ENCODE data around the gene RAB4B.
"Not testable (repeated sequence)": the region's sequence is repeated elsewhere in the genome, so short reads cannot be mapped to it uniquely, and the experiment has no call there.

The RAB4B gene

DNA sequence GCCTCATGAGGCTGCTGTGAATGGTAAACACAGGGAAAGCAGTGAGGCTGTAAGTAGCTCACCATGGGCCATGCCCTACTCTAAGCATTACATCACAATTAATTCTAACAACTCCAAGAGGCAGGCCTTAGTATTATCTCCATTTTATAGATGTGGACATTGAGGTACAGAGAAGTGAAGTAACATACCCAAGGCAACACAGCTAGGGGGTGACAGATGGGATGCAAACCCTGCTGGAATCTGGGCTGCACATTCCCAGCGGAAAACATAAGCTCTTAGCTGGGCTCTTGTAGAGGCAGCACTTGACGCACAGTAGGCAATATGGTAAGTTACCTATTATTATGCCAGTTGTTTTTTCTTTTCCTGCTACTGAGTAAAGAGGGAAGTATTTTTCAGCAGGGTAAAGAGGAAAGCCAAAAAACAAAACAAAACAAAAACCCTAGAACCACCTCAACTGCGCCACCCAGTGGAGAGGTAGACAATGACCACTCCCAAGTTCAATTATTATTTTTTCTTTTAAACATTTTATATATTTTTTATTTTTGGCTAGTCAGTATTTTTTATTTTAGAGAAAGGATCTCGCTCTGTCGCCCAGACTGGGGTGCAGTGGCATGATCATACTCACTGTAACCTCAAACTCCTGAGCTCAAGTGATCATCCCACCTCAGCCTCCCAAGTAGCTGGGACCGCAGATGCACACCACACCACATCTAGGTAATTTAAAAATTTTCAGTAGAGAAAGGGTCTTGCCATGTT, 41.6 kb downstream of the RAB4B start:
- H3K36me3 ChIP-seq (ENCODE audit: insufficient read depth, low read length); H3K27me3 ChIP-seq (ENCODE audit: insufficient read depth, low read length, poor library complexity, severe bottlenecking); H4K20me1 ChIP-seq (ENCODE audit: insufficient read depth, low read length, poor library complexity, severe bottlenecking); H3K79me2 ChIP-seq (ENCODE audit: insufficient read depth, low read length); H3K4me3 ChIP-seq (ENCODE audit: low read length, poor library complexity, severe bottlenecking); H3K9ac ChIP-seq (ENCODE audit: low read depth, low read length, poor library complexity, severe bottlenecking); H3F3A ChIP-seq (ENCODE audit: low read depth); H3K4me2 ChIP-seq (ENCODE audit: low read depth, low read length, poor library complexity, severe bottlenecking); H2AFZ ChIP-seq (ENCODE audit: low read length); H3K4me1 ChIP-seq (ENCODE audit: insufficient read depth, low read length, poor library complexity, severe bottlenecking); H3K9me3 ChIP-seq (ENCODE audit: insufficient read depth, low read depth, low read length); H3K9me2 ChIP-seq (replicated peaks; ENCODE audit: low read depth, low read length): not testable (repeated sequence)
- TF ChIP-seq, protein P1, sequence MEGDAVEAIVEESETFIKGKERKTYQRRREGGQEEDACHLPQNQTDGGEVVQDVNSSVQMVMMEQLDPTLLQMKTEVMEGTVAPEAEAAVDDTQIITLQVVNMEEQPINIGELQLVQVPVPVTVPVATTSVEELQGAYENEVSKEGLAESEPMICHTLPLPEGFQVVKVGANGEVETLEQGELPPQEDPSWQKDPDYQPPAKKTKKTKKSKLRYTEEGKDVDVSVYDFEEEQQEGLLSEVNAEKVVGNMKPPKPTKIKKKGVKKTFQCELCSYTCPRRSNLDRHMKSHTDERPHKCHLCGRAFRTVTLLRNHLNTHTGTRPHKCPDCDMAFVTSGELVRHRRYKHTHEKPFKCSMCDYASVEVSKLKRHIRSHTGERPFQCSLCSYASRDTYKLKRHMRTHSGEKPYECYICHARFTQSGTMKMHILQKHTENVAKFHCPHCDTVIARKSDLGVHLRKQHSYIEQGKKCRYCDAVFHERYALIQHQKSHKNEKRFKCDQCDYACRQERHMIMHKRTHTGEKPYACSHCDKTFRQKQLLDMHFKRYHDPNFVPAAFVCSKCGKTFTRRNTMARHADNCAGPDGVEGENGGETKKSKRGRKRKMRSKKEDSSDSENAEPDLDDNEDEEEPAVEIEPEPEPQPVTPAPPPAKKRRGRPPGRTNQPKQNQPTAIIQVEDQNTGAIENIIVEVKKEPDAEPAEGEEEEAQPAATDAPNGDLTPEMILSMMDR (conservative IDR thresholded peaks at IDR 0.05; ENCODE audit: low read length), result peak; percentile 61

DNA sequence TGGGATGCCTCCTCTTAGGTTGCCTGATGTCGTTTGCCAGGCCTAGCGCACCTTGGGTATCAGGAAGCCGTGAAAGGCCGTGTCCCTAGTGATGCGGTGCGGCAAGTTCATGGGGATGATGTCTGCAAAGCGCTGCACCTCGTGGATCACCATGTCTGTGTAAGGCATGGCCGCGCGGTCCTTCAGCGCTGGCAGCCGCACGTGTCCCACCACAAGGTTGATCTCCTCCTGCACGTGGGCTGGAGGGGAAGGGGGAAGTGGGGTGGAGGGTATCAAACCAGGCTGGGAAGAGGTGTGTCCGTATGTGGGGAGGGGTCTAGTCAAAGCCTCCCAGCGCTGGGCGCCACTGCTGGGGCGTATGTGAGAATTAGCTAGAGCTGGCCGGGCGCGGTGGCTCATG, 44.1 kb downstream of the RAB4B start:
- no peak for TF ChIP-seq EZH2phosphoT487 (IDR thresholded peaks at IDR 0.05; ENCODE audit: borderline replicate concordance)
- TF ChIP-seq, protein P1 (conservative IDR thresholded peaks at IDR 0.05; ENCODE audit: low read length), result no peak
- no peak overlapping the region for H3K4me2 ChIP-seq (ENCODE audit: low read depth, low read length, poor library complexity, severe bottlenecking)

DNA sequence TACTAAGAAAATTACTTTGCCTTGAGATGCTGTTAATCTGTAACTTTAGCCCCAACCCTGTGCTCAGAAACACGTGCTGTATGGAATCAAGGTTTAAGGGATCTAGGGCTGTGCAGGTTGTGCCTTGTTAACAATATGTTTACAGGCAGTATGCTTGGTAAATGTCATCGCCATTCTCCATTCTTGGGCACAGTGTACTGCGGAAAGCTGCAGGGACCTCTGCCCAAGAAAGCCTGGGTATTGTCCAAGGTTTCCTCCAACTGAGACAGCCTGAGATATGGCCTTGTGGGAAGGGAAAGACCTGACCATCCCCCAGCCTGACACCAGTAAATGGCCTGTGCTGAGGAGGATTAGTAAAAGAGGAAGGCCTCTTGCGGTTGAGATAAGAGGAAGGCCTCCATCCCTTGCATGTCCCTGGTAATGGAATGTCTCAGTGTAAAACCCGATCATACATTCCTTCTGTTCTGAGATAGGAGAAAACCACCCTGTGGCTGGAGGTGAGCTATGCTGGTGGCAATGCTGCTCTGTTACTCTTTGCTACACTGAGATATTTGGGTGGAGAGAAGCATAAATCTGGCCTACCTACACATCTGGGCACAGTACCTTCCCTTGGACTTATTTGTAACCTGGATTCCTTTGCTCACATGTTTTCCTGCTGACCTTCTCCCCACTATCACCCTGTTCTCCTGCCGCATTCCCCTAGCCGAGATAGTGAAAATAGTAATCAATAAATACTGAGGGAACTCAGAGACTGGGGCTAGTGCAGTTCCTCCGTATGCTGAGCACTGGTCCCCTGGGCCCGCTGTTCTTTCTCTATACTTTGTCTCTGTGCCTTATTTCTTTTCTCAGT, 44.9 kb downstream of the RAB4B start:
- H3F3A ChIP-seq (ENCODE audit: low read depth); H3K27me3 ChIP-seq (ENCODE audit: insufficient read depth, low read length, poor library complexity, severe bottlenecking); H3K4me2 ChIP-seq (ENCODE audit: low read depth, low read length, poor library complexity, severe bottlenecking); H4K20me1 ChIP-seq (ENCODE audit: insufficient read depth, low read length, poor library complexity, severe bottlenecking); H3K9me3 ChIP-seq (ENCODE audit: insufficient read depth, low read depth, low read length); H3K9ac ChIP-seq (ENCODE audit: low read depth, low read length, poor library complexity, severe bottlenecking); H3K4me3 ChIP-seq (ENCODE audit: low read length, poor library complexity, severe bottlenecking); H3K9me2 ChIP-seq (replicated peaks; ENCODE audit: low read depth, low read length); H3K79me2 ChIP-seq (ENCODE audit: insufficient read depth, low read length); H3K4me1 ChIP-seq (ENCODE audit: insufficient read depth, low read length, poor library complexity, severe bottlenecking); H2AFZ ChIP-seq (ENCODE audit: low read length); H3K36me3 ChIP-seq (ENCODE audit: insufficient read depth, low read length): not testable (repeated sequence)

More for the DNA sequence above, 44.1 kb downstream of the RAB4B start:
- Histone ChIP-seq H3K4me3 (ENCODE audit: low read length, poor library complexity, severe bottlenecking) (no peak overlapping the region), H3K36me3 (ENCODE audit: insufficient read depth, low read length) (no peaks in the 10 kb centered on the region; the same call in 1 of the 2 replicates), H3F3A (ENCODE audit: low read depth) (no peaks in the 10 kb centered on the region), H3K27me3 (ENCODE audit: insufficient read depth, low read length, poor library complexity, severe bottlenecking) (no peaks in the 10 kb centered on the region), H3K9me2 (replicated peaks; ENCODE audit: low read depth, low read length) (no peaks in the 10 kb centered on the region), H3K4me1 (ENCODE audit: insufficient read depth, low read length, poor library complexity, severe bottlenecking) (no peaks in the 10 kb centered on the region), H2AFZ (ENCODE audit: low read length) (no peak overlapping the region), H3K9me3 (ENCODE audit: insufficient read depth, low read depth, low read length) (no peaks in the 10 kb centered on the region), H3K79me2 (ENCODE audit: insufficient read depth, low read length) (no peaks in the 10 kb centered on the region), H3K9ac (ENCODE audit: low read depth, low read length, poor library complexity, severe bottlenecking) (no peak overlapping the region), H4K20me1 (ENCODE audit: insufficient read depth, low read length, poor library complexity, severe bottlenecking) (no peaks in the 10 kb centered on the region)

DNA sequence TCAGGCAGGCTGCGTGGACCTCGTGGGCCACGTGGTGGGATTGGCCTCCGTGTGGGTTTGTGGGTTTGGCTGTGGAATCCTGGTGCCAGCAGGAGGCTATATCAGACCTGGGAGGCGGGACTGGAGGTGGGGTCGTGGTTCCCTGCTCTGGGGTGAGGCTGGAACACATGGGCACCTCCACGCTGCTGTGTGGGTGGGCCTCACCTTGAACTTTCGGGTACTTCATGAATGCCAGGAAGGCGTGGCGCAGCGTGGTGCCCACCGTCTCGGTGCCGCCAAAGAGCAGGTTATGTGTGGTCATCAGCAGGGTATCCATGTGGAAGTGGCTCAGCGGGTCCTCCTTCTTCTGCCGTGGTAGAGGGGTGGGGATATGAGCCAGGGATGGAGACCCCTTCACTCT, 46.9 kb downstream of the RAB4B start:
- not testable (repeated sequence) for H3K79me2 ChIP-seq (ENCODE audit: insufficient read depth, low read length); H3K9ac ChIP-seq (ENCODE audit: low read depth, low read length, poor library complexity, severe bottlenecking); H2AFZ ChIP-seq (ENCODE audit: low read length); H3K27me3 ChIP-seq (ENCODE audit: insufficient read depth, low read length, poor library complexity, severe bottlenecking); H3K36me3 ChIP-seq (ENCODE audit: insufficient read depth, low read length); H3K4me2 ChIP-seq (ENCODE audit: low read depth, low read length, poor library complexity, severe bottlenecking); H4K20me1 ChIP-seq (ENCODE audit: insufficient read depth, low read length, poor library complexity, severe bottlenecking); H3K4me1 ChIP-seq (ENCODE audit: insufficient read depth, low read length, poor library complexity, severe bottlenecking); H3F3A ChIP-seq (ENCODE audit: low read depth); H3K9me3 ChIP-seq (ENCODE audit: insufficient read depth, low read depth, low read length); H3K4me3 ChIP-seq (ENCODE audit: low read length, poor library complexity, severe bottlenecking); H3K9me2 ChIP-seq (replicated peaks; ENCODE audit: low read depth, low read length)

DNA sequence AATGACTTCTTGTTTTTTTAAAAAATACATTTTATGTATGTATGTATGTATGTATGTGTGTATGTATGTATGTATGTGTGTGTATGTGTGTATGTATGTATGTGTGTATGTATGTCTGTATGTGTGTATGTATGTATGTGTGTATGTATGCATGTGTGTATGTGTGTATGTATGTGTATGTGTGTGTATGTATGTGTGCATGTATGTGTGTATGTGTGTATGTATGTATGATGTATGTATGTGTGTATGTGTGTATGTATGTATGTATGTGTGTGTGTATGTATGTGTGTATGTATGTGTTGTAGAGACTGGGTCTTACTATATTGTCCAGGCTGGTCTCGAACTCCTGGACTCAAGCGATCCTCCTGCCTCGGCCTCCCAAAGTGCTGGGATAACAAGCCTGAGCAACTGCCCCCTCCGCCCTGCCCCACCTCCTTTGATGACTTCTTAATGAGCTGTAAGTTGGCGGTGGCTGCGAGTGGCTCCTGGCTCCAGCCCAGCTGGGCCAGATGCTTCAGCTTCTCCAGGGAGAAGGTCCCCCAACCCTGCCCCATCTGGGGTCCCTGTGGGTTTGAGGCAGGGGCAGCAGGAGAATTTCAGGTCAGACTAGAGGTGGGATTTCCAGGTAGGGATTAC, 47.5 kb downstream of the RAB4B start:
- H3K4me2 ChIP-seq (ENCODE audit: low read depth, low read length, poor library complexity, severe bottlenecking); H3K9me3 ChIP-seq (ENCODE audit: insufficient read depth, low read depth, low read length); H4K20me1 ChIP-seq (ENCODE audit: insufficient read depth, low read length, poor library complexity, severe bottlenecking); H3K4me3 ChIP-seq (ENCODE audit: low read length, poor library complexity, severe bottlenecking); H3K27me3 ChIP-seq (ENCODE audit: insufficient read depth, low read length, poor library complexity, severe bottlenecking); H3K4me1 ChIP-seq (ENCODE audit: insufficient read depth, low read length, poor library complexity, severe bottlenecking); H3K79me2 ChIP-seq (ENCODE audit: insufficient read depth, low read length); H3F3A ChIP-seq (ENCODE audit: low read depth); H2AFZ ChIP-seq (ENCODE audit: low read length); H3K9ac ChIP-seq (ENCODE audit: low read depth, low read length, poor library complexity, severe bottlenecking); H3K36me3 ChIP-seq (ENCODE audit: insufficient read depth, low read length); H3K9me2 ChIP-seq (replicated peaks; ENCODE audit: low read depth, low read length): not testable (repeated sequence)

All from Loucy (cell line).